ENCODE results near the gene SNRPD2.

DNA sequence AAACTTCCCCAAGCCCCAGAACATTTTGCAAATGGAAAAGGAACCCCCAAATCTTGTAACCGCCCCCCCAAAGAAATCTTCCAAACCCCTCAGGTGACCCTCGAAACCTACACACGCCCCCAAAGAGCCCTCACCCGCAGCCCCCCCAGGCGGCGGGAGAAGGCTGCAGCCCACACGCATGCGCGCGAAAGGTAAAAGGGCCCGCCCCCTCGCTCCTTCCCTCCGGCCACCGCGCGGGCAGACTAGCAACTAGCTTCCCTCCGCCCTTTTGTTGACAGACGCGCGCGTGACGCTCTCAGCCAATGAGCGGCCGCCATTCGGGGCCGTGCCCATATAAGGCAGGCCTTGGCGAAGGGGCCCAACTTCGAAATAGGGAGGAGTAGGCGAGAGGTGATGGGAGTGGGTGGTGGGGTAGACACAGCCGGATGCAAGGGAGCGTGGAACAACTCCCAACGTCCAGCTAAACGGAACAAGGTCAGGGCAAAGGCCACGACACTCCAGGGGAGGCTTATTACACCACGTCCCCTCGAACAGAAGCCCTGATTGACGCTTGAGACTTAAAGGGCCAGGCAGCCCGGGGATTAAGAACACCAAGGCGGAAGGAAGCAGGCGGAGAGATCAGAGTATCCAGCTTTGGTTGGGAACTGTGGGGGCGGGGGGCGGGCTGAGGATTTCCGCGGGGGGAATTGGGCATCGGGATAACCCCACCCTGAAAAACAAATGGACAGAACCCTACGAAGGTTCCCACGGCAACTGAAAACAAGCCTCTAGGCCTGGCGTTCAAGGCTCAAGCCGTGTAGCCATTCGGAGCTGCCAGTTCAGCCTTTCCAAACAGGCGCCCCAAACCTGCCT lies 25.6 kb upstream of the SNRPD2 start:
- TF ChIP-seq EZH2 (optimal IDR thresholded peaks at IDR 0.05; ENCODE audit: low read depth, low read length) (no peak), EZH2phosphoT487 (IDR thresholded peaks at IDR 0.05; ENCODE audit: low read length) (no peak)
- TF ChIP-seq, protein P1, sequence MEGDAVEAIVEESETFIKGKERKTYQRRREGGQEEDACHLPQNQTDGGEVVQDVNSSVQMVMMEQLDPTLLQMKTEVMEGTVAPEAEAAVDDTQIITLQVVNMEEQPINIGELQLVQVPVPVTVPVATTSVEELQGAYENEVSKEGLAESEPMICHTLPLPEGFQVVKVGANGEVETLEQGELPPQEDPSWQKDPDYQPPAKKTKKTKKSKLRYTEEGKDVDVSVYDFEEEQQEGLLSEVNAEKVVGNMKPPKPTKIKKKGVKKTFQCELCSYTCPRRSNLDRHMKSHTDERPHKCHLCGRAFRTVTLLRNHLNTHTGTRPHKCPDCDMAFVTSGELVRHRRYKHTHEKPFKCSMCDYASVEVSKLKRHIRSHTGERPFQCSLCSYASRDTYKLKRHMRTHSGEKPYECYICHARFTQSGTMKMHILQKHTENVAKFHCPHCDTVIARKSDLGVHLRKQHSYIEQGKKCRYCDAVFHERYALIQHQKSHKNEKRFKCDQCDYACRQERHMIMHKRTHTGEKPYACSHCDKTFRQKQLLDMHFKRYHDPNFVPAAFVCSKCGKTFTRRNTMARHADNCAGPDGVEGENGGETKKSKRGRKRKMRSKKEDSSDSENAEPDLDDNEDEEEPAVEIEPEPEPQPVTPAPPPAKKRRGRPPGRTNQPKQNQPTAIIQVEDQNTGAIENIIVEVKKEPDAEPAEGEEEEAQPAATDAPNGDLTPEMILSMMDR (IDR thresholded peaks at IDR 0.05; ENCODE audit: low read length): no peak; the same call in 1 of the 2 replicates

All from MM.1S (cell line).